ENCODE data around the gene ADGRF5.

The ADGRF5 gene

GRCh38 chr6:46932526-46933319 is 11.0 kb upstream of the ADGRF5 start:
- no peak for DNase-seq

DNA sequence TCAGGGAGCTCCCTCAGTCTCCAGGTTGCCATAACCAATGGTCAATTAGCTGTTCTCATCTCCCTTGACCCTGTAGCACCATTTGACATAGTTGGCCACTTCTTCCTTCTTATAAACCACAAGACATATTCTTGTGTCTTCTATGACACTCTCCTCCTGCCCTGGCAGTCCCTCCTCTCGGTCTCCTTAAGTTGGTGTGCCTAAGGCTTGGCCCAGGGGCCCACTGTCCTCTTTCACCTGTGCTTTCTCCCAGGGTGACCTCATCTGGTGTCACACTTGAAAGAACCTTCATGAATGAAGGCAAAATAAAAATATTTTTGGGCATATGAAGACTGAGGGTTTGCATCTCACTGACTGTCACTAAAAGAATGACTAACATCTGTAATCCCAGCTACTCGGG is 9.7 kb upstream of the ADGRF5 start:
- no peak for DNase-seq

GRCh38 chr6:46930331-46930730 is 8.6 kb upstream of the ADGRF5 start:
- DNase-seq = no peak

DNA sequence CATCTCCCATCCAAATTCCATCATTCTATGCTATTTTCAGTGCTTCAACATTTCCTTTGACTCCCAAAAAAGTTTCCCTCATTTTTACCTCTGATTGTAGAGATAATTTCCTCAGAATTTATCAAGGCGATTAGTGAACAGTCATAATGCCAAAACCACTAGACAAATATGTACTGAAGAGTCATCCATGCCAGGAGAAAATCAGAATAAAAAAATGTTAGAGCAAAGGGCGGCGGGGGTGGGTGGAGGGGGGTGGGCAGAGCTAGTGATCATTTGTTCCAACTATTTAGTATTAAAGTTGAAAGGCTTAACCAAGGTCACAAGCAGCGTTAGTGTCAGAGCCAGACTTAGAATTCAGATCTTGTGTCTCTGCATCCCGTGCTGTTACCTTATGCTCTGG is 5.3 kb upstream of the ADGRF5 start:
- no peak for DNase-seq

- no peak for DNase-seq
Observed at GRCh38 chr6:46926481-46926880, 4.7 kb upstream of the ADGRF5 start.

DNA sequence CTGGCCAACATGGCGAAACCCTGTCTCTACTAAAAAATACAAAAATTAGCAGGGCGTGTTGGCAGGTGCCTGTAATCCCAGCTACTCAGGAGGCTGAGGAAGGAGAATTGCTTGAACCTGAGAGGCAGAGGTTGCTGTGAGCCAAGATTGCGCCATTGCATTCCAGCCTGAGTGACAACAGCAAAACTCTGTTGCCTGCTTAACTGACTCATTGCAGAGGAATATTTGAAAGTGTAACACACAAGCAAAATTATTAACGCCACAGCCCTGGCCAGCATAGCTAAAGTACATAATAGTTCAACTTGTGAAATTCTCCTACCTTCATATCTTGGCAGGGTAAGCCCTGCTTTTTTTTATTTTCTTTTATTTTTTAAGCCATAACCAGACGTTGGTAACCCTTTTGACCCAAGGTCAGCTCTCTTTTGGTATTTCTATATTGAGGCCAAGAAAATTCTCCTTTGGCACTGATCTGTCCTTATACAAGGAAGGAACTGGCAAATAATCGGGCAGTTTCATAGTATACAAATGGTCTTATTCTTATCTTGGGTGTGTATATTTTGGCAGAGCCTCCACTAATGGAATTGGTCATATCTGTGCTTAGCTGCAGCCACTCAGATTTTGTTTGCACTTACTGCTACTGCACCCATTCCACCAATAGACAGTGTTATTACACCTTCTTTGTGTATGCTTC is 4.0 kb upstream of the ADGRF5 start:
- DNase-seq = no peak

DNA sequence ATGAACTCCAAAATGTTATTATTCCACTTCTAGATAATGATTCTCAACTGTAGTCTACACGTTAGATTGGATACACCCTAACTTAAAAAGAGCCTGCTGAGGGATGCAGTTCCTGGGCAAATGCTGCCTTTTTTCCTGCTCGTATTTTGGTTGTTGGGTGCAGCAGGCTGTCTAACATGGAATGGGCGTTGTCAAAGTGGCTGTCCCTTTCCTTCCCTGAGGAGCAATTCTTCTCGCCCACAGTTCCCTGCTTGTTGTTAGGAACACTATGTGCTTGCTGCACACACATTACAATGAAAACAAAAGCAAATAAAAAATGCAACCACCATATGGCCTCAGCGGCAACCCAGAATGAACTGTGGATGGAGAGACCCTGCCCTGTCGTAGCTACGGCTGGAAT is 1.7 kb upstream of the ADGRF5 start:
- no peak for DNase-seq

DNA sequence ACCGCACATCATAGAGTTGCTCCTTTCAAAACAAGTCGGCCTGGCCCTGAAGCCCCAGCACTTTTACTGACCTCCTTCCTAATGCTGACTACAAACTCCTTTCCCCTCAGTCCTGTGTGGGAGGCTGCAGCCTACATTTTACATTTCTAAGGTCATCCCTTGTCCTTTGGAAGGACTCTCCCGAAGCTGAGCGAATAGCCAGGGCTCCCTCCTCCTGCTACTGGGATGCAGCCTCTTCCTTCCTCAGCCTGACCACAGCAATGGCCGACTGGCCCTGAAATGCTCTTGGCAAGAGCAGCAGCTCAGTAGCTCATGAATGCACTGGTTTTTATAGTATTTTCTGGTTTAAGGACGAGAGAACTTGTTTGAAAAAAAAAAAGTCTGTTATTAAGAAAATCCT is 679 bp downstream of the ADGRF5 start:
- DNase-seq = no peak

DNA sequence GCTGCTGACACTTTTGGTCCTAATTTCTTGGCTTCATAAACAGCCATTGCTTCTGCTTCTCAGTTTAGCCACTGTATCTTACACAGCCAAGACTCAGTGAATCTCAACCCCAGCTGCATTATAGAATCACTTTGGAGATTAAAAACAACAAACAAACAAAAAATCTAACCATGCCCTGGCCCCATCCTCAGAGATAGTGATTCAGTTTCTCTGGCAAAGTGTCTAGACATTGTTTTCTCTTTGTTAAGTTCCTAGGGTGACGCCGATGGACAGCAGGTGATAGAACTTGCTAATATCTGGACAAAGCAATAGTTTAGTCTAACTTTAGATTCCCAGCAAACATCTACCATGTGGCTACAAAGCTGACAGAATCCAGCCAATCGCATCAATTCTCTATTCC is 2.9 kb downstream of the ADGRF5 start:
- DNase-seq = no peak

DNA sequence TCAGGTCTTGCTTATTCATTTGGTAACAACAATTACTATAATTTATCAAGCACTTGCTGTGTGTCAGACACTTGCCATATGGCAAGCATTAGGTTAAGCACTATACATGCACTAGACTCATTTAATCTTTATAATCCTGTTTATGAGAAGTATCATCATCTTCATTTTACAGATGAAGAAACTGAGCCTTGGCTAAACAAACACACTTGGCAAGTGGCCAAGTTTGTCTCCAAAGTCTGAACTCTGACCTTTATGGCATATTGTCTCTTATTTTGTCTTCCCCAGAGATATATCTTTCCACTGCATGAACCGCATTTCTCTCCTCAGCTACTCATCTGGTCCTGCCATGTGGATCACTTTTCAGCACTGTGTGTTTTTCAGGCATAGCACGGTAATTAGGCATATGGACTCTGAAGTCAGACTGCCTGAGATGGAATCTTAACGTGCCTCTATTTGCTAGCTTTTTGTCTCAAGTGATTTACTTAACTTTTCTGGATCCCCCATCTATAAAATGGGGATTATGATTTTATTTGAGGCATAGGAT is 4.7 kb downstream of the ADGRF5 start:
- DNase-seq = no peak

DNA sequence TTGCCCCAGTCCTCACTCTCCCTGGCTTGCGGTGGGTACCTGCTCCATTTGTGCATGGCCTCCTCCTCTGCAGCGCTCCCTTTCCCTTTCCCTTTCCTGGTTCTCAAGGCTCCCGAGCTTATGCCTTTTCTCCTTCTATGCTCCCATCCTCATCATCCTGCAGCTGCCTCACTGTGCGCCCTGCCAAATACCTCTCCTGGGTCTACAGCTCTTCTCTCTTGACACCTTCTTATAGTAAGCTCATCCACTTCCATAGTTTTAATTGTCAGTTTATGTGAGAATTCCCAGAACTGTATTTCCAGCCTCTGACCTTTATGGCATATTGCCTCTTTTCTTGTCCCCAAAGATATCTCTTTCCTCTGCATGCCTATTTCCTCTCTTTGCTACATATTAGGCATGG is 5.9 kb downstream of the ADGRF5 start:
- DNase-seq = no peak

DNA sequence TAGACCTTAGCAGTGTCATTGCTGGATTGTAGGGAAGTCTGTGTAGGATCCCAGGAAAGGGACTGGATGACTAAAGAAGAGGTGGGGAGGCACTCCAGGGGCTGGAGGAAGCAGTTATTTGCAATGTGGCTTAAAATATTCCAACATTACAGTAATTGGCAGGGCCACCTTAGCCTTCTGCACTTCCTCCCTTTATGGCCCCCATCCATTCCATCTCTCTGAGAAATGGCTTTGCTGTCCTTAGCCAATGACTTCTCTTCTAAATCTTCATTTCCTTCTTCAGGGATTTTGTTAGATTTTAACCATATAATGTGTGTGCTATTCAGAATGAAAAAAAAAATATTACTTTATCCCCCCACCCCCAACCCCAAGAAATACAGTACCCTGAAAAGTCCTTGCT is 6.4 kb downstream of the ADGRF5 start:
- DNase-seq = no peak

- no peak for DNase-seq
Observed at GRCh38 chr6:46914279-46914810, 7.4 kb downstream of the ADGRF5 start.

- DNase-seq = no peak
Observed at GRCh38 chr6:46909371-46909770, 12.4 kb downstream of the ADGRF5 start.

- no peak for DNase-seq
Observed at GRCh38 chr6:46906776-46907175, 15.0 kb downstream of the ADGRF5 start.

GRCh38 chr6:46904117-46904516 is 17.6 kb downstream of the ADGRF5 start:
- no peak for DNase-seq

- DNase-seq = no peak
Observed at GRCh38 chr6:46903175-46903574, 18.6 kb downstream of the ADGRF5 start.

DNA sequence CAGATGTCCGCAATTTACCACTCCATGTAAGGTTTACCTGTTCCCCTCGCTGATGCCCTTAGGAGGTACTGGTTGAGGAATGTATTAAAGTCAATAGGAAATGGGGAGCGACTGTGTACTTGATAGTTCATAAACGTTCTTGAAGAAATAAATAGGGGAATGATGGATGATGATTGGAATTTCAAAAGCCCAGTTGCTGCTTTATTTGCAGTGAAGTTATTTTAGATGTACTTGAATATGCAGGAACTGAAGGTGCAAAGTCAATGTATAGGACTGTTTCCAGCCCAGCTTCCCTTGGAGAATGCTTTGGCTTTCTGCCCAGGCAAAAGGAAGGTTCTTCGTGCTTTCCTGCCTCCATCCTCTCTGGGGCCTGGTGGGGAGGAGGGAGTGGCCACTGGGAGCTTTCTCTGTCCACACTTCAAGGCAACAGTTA is 19.8 kb downstream of the ADGRF5 start:
- no peak for DNase-seq

- no peak for DNase-seq
Observed at GRCh38 chr6:46900266-46900665, 21.5 kb downstream of the ADGRF5 start.

- no peak for DNase-seq
Observed at GRCh38 chr6:46899659-46900058, 22.1 kb downstream of the ADGRF5 start.

DNA sequence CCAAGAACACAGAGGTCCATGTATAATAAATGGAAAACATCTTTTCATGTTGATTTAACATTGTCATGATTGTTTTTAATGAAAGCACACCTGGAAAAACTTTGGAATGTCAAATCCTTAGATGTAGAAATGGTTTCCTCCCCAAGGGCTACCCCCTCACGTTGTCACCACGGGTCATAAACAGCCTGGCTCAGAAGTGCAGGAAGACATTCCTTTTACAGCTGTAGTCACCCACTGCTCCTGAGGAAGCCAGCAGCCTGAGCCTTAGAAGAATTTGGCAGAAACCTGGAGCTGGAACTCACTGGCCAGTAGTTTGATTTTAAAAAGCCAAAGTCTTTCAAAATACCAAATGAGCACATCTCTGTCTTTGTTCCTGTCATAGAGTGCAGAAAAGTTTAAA is 23.7 kb downstream of the ADGRF5 start:
- DNase-seq = no peak

DNA sequence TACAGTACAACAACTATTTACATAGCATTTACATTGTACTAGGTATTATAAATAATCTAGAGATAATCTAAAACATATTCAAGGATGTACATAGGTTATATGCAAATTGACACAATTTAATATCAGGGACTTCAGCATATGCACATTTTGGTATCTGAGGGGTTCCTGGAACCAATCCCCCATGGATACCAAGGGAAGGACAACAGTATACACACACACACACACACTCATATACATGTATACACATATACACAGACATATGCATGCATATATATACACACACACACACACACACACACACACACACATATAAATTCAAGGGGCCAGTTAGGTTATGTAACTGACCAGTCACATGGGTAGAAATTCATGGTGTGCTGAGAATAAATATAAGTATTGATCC is 24.9 kb downstream of the ADGRF5 start:
- no peak for DNase-seq

DNA sequence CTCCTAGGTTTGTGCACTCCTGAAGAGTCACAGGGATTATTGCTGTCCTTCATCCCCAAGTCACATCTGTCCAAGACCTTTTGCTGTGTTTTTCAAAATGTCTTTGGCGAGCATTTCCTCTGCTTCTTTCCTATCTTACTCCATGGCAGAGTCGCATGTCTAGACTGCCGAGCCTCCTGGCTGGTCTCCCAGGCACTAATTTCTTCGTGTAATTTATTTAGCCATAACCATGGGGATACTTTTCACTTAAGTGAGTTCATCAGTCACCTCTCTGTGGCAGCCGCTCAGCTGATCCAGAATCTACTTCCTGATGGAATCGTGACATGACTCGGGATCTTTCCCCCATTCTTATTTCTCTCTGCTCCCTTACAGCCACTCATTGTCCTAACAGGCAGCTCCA is 25.8 kb downstream of the ADGRF5 start:
- no peak for DNase-seq

DNA sequence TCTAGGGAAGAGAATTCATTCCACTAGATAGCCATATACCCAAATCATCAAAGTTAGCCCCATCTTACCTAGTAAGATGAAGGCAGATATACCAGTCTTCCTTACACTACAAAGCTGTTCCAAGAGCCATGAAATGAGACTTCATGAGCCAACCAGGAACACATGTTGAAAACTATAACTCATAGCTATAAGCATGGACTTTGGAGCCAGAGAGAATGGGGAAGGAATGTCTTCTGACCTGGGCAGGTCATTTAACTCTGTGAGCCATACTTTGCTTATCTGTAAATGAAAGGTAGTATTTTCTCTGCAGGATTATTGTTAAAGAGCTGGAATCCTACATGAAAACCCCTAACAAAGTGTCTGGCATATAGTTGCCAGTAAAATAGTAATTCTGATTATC is 27.3 kb downstream of the ADGRF5 start:
- DNase-seq = no peak

Measured in MV-4-11 (cell line).